ENCODE data around the gene OPRM1. TPM values are rescaled to one million over a fixed set of nuclear protein-coding genes. Genes with fewer than 3 reads are reported as not detected.
"Not testable (repeated sequence)": the region's sequence is repeated elsewhere in the genome, so short reads cannot be mapped to it uniquely, and the experiment has no call there.

OPRM1 gene
- total RNA-seq, 1 donor from 2014 or later, result not detected

- Histone ChIP-seq H3K27me3 (ENCODE audit: control insufficient read depth, insufficient read depth, low read length) (no peaks in the 10 kb centered on the region), H3K36me3 (ENCODE audit: control insufficient read depth, insufficient read depth, low read length) (no peaks in the 10 kb centered on the region), H3K4me3 (ENCODE audit: low read depth, low read length) (no peak overlapping the region)
- TF ChIP-seq, protein P1, sequence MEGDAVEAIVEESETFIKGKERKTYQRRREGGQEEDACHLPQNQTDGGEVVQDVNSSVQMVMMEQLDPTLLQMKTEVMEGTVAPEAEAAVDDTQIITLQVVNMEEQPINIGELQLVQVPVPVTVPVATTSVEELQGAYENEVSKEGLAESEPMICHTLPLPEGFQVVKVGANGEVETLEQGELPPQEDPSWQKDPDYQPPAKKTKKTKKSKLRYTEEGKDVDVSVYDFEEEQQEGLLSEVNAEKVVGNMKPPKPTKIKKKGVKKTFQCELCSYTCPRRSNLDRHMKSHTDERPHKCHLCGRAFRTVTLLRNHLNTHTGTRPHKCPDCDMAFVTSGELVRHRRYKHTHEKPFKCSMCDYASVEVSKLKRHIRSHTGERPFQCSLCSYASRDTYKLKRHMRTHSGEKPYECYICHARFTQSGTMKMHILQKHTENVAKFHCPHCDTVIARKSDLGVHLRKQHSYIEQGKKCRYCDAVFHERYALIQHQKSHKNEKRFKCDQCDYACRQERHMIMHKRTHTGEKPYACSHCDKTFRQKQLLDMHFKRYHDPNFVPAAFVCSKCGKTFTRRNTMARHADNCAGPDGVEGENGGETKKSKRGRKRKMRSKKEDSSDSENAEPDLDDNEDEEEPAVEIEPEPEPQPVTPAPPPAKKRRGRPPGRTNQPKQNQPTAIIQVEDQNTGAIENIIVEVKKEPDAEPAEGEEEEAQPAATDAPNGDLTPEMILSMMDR (IDR thresholded peaks at IDR 0.05; ENCODE audit: insufficient read depth, low read length, poor library complexity, severe bottlenecking), result no peak
- no peak for DNase-seq (ENCODE audit: low read depth)
Measured at GRCh38 chr6:154165478-154165877, 126.4 kb downstream of the OPRM1 start.

DNA sequence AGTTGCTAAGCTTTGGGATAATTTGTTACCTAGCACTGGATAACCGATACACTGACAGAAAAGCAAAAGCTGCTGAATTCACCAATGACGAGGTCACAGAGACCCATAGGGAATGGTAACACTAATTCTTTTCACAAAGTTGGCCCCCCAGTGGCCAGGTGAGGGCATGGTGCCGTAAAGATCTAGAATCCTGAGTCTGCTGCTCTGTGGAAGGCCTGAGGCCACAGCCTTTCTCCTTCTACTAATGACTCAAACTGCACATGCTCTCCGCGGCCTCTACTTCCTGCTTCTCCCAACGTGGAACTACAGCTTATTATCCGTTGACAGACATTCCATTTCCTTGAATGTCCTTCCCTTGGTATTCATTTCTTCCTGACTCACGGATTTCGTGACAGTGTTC, 127.1 kb downstream of the OPRM1 start:
- H3K27me3 ChIP-seq (ENCODE audit: control insufficient read depth, insufficient read depth, low read length), result no peaks in the 10 kb centered on the region
- TF ChIP-seq, protein P1 (IDR thresholded peaks at IDR 0.05; ENCODE audit: insufficient read depth, low read length, poor library complexity, severe bottlenecking), result no peak
- no peaks in the 10 kb centered on the region for H3K36me3 ChIP-seq (ENCODE audit: control insufficient read depth, insufficient read depth, low read length)
- no peak overlapping the region for H3K4me3 ChIP-seq (ENCODE audit: low read depth, low read length)
- DNase-seq (ENCODE audit: low read depth), result no peak

DNA sequence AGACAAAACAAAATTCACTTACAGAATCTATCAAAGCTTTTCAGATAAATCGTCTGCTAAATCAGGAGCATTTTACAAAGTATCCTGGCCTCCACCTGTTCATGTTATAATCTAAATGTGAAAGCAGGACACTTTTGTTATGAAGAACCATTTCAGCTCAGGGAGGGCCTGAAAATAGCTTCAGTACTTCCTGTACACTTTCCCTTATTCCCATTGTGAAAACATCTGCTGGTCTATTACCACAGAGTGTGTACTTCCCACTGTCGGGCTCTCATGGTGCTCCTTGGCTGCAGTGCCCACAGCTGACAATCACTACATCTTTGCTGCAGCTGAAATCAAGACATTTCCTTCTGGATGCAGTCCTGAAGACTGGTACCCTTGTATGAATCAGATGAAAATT, 128.1 kb downstream of the OPRM1 start:
- TF ChIP-seq, protein P1 (IDR thresholded peaks at IDR 0.05; ENCODE audit: insufficient read depth, low read length, poor library complexity, severe bottlenecking), result no peak
- H3K27me3 ChIP-seq (ENCODE audit: control insufficient read depth, insufficient read depth, low read length), result no peaks in the 10 kb centered on the region
- no peak overlapping the region for H3K4me3 ChIP-seq (ENCODE audit: low read depth, low read length)
- DNase-seq (ENCODE audit: low read depth), result no peak
- H3K36me3 ChIP-seq (ENCODE audit: control insufficient read depth, insufficient read depth, low read length), result no peaks in the 10 kb centered on the region

DNA sequence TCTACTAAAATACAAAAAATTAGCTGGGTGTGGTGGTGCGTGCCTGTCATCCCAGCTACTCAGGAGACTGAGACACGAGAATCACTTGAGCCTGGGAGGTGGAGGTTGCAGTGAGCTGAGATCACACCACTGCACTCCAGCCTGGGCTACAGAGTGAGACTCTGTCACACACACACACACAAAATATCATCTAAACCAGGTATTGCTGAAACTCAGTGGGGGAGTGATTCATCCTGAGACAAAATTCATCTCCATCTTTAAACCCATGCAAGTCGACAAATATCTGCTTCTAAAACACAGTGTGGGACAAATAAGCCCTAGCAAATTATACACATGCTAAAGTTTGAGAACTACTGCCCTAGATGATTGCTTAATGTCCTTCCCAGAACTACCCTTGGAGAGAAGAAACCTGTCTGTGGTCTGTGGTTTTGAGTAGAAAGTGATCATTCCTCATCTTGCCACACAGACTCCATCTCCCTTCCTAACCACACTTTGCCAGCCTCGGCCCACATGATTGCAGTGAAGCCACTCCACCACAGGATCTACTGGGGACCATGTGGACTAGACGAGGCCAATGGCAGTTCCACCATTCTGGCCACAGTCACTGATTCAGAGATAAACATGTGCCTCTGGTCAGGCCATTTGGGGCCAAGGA, 130.3 kb downstream of the OPRM1 start:
- Histone ChIP-seq H3K4me3 (ENCODE audit: low read depth, low read length) (no peak overlapping the region), H3K27me3 (ENCODE audit: control insufficient read depth, insufficient read depth, low read length) (no peaks in the 10 kb centered on the region), H3K36me3 (ENCODE audit: control insufficient read depth, insufficient read depth, low read length) (no peaks in the 10 kb centered on the region)
- TF ChIP-seq, protein P1 (IDR thresholded peaks at IDR 0.05; ENCODE audit: insufficient read depth, low read length, poor library complexity, severe bottlenecking), result no peak
- no peak for DNase-seq (ENCODE audit: low read depth)

GRCh38 chr6:154170106-154170505, 131.1 kb downstream of the OPRM1 start:
- no peak for DNase-seq (ENCODE audit: low read depth)
- Histone ChIP-seq H3K27me3 (ENCODE audit: control insufficient read depth, insufficient read depth, low read length) (no peaks in the 10 kb centered on the region), H3K36me3 (ENCODE audit: control insufficient read depth, insufficient read depth, low read length) (no peaks in the 10 kb centered on the region), H3K4me3 (ENCODE audit: low read depth, low read length) (no peak overlapping the region)
- TF ChIP-seq, protein P1 (IDR thresholded peaks at IDR 0.05; ENCODE audit: insufficient read depth, low read length, poor library complexity, severe bottlenecking), result no peak

DNA sequence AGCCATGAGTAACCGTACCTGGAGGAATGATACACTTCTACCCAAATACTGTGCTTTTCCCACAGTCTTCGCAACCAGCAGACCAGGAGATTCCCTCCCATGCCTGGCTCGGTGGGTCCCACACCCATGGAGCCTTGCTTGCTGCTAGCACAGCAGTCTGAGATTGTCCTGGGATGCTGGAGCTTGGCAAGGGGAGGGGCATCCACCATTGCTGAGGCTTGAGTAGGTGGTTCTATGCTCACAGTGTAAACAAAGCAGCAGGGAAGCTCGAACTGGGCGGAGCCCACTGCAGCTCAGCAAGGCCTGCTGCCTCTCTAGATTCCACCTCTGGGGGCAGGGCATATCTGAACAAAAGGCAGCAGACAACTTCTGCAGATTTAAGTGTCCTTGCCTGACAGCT, 133.4 kb downstream of the OPRM1 start:
- DNase-seq (ENCODE audit: low read depth); H3K27me3 ChIP-seq (ENCODE audit: control insufficient read depth, insufficient read depth, low read length); H3K36me3 ChIP-seq (ENCODE audit: control insufficient read depth, insufficient read depth, low read length); H3K4me3 ChIP-seq (ENCODE audit: low read depth, low read length): not testable (repeated sequence)

Measured in kidney epithelial cell (primary cell).